HEK293T (cell line): ENCODE measurements around the gene TXNDC11.

Experiments used
- CTCF ChIA-PET: fragments of 350-600 bp; formaldehyde crosslinking; extraction: SDS; loops from one replicate; lab custom pipeline; 2021; ENCODE audit warnings: antibody characterized with exemption, inconsistent platforms; lab: Yijun Ruan, JAX
- POLR2A ChIA-PET: fragments of 350-600 bp; formaldehyde crosslinking; extraction: SDS; loops from one replicate; lab custom pipeline; 2020; ENCODE audit warnings: antibody characterized with exemption, inconsistent platforms; lab: Yijun Ruan, JAX
- DNase-seq: peaks from one replicate; pipeline ENCODE4 v3.0.0; 2012; ENCODE audit warnings: mixed read lengths; ENCODE audit errors: extremely low spot score
- ARNT ChIP-seq: fragments of 450-650 bp; IDR thresholded peaks from 2 replicates; pipeline ENCODE4 v1.6.1; 2017; ENCODE audit warnings: mild to moderate bottlenecking
- BHLHE40 ChIP-seq: fragments of 450-650 bp; IDR thresholded peaks from 2 replicates; pipeline ENCODE4 v1.6.1; 2016; ENCODE audit warnings: mild to moderate bottlenecking, moderate library complexity, borderline replicate concordance
- CTBP1 ChIP-seq: fragments of 450-650 bp; IDR thresholded peaks from 2 replicates; pipeline ENCODE4 v1.6.1; 2016; ENCODE audit warnings: borderline replicate concordance
- ELF4 ChIP-seq: fragments of 450-650 bp; IDR thresholded peaks from 2 replicates; pipeline ENCODE4 v1.6.1; 2017; ENCODE audit warnings: antibody characterized with exemption
- FOXA1 ChIP-seq: fragments of 450-650 bp; IDR thresholded peaks from 2 replicates; pipeline ENCODE4 v1.6.1; 2016; ENCODE audit warnings: mild to moderate bottlenecking
- FOXK2 ChIP-seq: fragments of 450-650 bp; IDR thresholded peaks from 2 replicates; pipeline ENCODE4 v1.6.1; 2016; ENCODE audit warnings: mild to moderate bottlenecking
- FOXM1 ChIP-seq: fragments of 450-650 bp; IDR thresholded peaks from 2 replicates; pipeline ENCODE4 v1.6.1; 2017; ENCODE audit warnings: mild to moderate bottlenecking, borderline replicate concordance
- HDGF ChIP-seq: fragments of 450-650 bp; IDR thresholded peaks from 2 replicates; pipeline ENCODE4 v1.6.1; 2017; ENCODE audit warnings: antibody characterized with exemption, borderline replicate concordance
- L3MBTL2 ChIP-seq: fragments of 450-650 bp; conservative IDR thresholded peaks from 2 replicates; pipeline ENCODE4 v1.6.1; 2016; ENCODE audit warnings: mild to moderate bottlenecking
- LEF1 ChIP-seq: fragments of 450-650 bp; IDR thresholded peaks from 2 replicates; pipeline ENCODE4 v1.6.1; 2017; ENCODE audit warnings: mild to moderate bottlenecking, borderline replicate concordance
- NFRKB ChIP-seq: fragments of 450-650 bp; IDR thresholded peaks from 2 replicates; pipeline ENCODE4 v1.6.1; 2016; ENCODE audit warnings: mild to moderate bottlenecking, moderate library complexity
- SP1 ChIP-seq: fragments of 450-650 bp; IDR thresholded peaks from 2 replicates; pipeline ENCODE4 v1.6.1; 2017
- SUZ12 ChIP-seq: fragments of 450-650 bp; IDR thresholded peaks from 2 replicates; pipeline ENCODE4 v1.6.1; 2016; ENCODE audit warnings: mild to moderate bottlenecking
- TARDBP ChIP-seq: fragments of 450-650 bp; IDR thresholded peaks from 2 replicates; pipeline ENCODE4 v1.6.1; 2016
- ZNF384 ChIP-seq: fragments of 450-650 bp; IDR thresholded peaks from 2 replicates; pipeline ENCODE4 v1.6.1; 2016
- TF ChIP-seq, protein P1 (sequence below): fragments of 450-650 bp; IDR thresholded peaks from 2 replicates; pipeline ENCODE4 v1.6.1; 2016

Gene TXNDC11

DNA sequence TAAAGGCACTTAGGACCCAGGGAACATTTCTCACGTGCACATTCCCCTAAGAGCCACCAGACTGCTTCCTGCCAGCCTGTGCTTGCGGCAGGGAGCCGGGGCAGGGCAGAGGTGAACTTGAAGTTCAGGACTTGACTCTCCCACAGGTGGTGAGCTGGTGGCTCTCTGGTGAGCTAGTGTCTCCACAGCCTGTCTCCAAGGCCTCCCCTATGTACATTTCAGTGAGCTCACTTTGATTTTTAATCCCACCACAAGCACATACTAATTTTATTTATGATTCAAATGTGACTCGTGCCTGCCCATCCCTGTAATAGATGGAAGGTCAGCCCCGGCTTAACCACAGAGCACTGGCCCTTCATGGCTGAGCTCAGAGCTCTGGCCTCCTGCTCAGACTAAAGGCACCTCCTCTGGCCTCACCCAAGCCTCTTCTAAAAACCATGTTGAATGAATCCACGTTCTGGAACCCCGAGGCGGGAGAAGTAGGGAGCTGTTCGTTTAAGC, 65.2 kb downstream of the TXNDC11 start:
- ChIA-PET POLR2A (interaction anchor here (0.6 kb wide), 1 partner anchor 66 kb away, joined by 4 read pairs; no protein-coding TSS in a partner anchor), CTCF (interaction anchor here (0.5 kb wide), 1 partner anchor 440 kb away, joined by 3 read pairs; no protein-coding TSS in a partner anchor)
- DNase-seq: no peak
- TF ChIP-seq, protein P1, sequence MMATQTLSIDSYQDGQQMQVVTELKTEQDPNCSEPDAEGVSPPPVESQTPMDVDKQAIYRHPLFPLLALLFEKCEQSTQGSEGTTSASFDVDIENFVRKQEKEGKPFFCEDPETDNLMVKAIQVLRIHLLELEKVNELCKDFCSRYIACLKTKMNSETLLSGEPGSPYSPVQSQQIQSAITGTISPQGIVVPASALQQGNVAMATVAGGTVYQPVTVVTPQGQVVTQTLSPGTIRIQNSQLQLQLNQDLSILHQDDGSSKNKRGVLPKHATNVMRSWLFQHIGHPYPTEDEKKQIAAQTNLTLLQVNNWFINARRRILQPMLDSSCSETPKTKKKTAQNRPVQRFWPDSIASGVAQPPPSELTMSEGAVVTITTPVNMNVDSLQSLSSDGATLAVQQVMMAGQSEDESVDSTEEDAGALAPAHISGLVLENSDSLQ: no peak
- no peak for TF ChIP-seq L3MBTL2
- TF ChIP-seq ARNT: no peak
- no peak for TF ChIP-seq TARDBP
- no peak for TF ChIP-seq NFRKB
- no peak for TF ChIP-seq ZNF384
- no peak for TF ChIP-seq FOXA1
- no peak for TF ChIP-seq SUZ12
- TF ChIP-seq HDGF: no peak
- no peak for TF ChIP-seq FOXM1
- TF ChIP-seq FOXK2: no peak
- no peak for TF ChIP-seq BHLHE40
- no peak for TF ChIP-seq ELF4
- no peak for TF ChIP-seq CTBP1
- no peak for TF ChIP-seq LEF1

DNA sequence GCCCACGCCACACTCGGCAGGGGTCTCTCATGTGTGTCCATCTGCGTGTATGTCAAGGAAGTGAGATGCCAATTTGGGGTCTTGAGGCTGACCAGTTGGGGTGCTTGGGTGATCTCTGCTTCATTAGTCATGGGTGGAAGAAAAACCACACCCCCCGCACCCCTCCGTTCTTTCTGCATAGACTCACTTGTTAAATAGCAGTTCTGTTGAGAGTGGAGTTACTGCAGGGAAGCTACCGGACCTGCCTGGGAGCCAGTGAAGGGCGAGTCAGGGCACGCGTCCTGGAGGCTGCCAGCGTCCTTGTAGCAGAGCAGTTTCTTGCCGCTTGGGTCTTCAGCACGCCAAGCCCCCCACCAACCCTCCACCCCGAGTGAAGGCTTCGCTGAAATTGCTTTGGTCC, 65.9 kb downstream of the TXNDC11 start:
- POLR2A ChIA-PET: interaction anchor here (0.6 kb wide), 2 partner anchors 10 to 67 kb away, joined by 3 to 4 read pairs; no protein-coding TSS in a partner anchor
- DNase-seq: no peak
- TF ChIP-seq SP1: no peak
- TF ChIP-seq, protein P1: no peak
- no peak for TF ChIP-seq TARDBP
- no peak for TF ChIP-seq FOXM1
- no peak for TF ChIP-seq NFRKB
- TF ChIP-seq SUZ12: no peak
- no peak for TF ChIP-seq ELF4
- TF ChIP-seq ARNT: no peak
- CTCF ChIA-PET: no interaction called here

DNA sequence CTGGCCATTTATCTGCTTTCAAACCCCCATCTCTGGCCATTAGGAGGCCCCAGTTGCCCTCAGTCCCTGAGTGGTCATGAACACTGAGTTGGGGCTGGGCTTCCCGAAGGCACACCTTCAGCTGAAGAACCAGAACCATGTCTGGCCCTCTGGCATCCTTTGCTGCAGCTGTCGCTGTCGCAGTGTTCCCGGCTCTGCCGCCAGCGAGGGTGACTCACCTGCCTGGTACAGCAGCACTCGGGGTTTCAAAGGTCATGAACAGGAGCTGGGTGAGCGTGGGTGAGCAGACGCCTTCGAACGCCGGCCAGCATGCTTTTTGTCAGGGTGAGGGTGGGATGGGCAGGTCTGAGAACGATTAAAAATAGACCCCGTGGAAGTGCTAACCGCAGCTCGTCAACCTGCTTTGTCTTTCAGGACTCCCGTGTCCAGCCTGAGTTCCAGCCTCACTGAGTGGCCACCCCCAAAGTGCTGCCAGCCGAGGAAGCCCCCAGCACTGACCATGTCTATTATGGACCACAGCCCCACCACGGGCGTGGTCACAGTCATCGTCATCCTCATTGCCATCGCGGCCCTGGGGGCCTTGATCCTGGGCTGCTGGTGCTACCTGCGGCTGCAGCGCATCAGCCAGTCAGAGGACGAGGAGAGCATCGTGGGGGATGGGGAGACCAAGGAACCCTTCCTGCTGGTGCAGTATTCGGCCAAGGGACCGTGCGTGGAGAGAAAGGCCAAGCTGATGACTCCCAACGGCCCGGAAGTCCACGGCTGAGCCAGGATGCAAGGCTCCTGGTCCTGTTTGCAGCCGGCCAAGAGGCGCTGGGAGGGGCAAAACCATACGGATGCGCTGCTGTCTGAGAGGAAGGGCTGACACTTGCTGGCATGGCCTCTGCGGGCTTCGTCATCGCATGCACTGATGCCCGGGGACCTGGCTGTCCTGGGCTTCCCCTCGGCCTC, 66.8 kb downstream of the TXNDC11 start:
- DNase-seq: no peak
- CTCF ChIA-PET: interaction anchor here (1.0 kb wide), 1 partner anchor 39 kb away, joined by 3 read pairs; no protein-coding TSS in a partner anchor
- POLR2A ChIA-PET: no interaction called here

GRCh38 chr16:11674818-11675560, 67.7 kb downstream of the TXNDC11 start:
- POLR2A ChIA-PET: no interaction called here
- DNase-seq: no peak
- CTCF ChIA-PET: no interaction called here
- TF ChIP-seq FOXA1 (no peak), HDGF (no peak), FOXK2 (no peak), ZNF384 (no peak; the same call in 1 of the 2 replicates), L3MBTL2 (no peak)

More for the DNA sequence above, 66.8 kb downstream of the TXNDC11 start:
- TF ChIP-seq, protein P1: no peak
- TF ChIP-seq FOXA1 (no peak), BHLHE40 (no peak), HDGF (no peak), CTBP1 (no peak), L3MBTL2 (no peak), ELF4 (no peak), NFRKB (no peak), SUZ12 (no peak), FOXK2 (no peak), ARNT (no peak), ZNF384 (no peak), FOXM1 (no peak), TARDBP (no peak), LEF1 (no peak), SP1 (no peak)

GRCh38 chr16:11674001-11674817, 68.4 kb downstream of the TXNDC11 start:
- ChIA-PET CTCF (no interaction called here), POLR2A (no interaction called here)
- no peak for DNase-seq
- TF ChIP-seq ARNT (no peak), LEF1 (no peak), FOXK2 (no peak), BHLHE40 (no peak), HDGF (no peak), L3MBTL2 (no peak), FOXA1 (no peak), TARDBP (no peak), ELF4 (no peak), ZNF384 (no peak), CTBP1 (no peak), SUZ12 (no peak), FOXM1 (no peak), SP1 (no peak), NFRKB (no peak)
- TF ChIP-seq, protein P1: no peak
